SW 1271 (cell line): ENCODE data around the gene KDM5C.

Experiments used
- DNase-seq, 2 experiments: peaks; one replicate each; lab custom pipeline; 2025; lab: John Stamatoyannopoulos, UW

The KDM5C gene

DNA sequence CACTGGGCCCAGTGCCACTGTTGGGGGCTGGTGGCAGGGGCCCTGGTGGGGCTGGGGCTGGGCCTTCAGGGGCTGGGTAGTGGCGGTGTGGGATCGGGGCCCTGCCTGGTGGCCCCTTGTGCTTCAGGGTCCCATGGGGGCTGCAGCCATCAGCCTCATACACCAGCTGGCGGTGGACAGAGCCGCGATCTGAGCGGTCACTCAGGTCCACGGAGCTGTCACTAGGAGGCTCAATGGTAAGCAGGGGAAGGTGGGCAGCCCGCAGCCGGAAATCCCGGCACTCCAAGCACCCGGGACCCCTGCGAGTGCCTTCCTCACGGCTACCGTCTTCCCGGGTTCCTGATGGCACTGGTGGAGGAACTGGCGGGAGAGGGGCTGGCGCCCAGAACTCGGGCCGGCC is 25.5 kb upstream of the KDM5C start:
- DNase-seq: no peak

DNA sequence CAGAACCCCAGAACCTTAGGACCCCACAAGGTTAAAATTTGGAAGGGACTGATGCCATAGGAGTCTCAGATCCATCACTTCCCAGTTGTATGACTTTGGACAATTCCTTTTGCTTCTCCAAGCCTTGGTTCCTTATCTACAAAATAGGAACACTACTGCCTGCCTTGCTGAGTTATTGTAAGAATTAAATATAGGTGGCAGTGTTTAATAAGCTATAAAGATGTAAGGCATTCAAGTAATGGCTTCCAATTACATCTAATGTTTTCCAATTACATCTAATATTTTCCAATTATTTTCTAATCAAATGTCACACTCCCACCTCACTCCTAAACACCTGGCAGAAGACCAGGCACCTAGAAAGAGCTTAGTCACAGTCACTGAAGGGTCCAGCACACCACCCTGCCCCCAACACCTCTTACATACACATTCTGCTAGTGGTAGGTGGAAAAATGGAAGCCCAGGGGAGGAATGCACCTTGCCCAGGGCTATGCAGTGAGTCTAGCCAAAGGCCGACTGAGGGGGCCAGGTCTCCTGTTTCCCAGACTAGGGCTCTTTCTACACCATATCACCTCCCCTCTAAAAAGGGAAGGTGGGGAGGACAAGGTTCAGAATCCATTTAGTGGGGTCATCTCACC is 24.5 kb upstream of the KDM5C start:
- no peak for DNase-seq

DNA sequence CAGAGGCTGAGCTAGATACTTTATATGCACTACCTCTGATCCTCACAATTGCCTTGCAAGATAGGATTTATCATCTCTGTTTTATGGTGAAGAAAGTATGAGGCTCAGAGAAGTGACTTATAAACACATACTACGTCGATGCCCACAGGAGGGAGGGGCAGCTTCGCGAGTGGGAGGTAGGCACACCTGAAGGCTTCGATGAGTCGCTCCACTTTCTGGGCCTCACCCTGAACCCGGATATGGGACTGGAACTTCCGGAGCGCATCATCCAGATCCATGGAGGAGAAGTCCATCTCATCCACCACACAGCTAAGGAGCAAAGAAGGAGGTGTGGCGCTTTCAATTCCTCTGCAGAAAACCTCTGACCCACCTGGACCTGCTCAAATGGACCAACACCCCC is 22.9 kb upstream of the KDM5C start:
- no peak for DNase-seq

DNA sequence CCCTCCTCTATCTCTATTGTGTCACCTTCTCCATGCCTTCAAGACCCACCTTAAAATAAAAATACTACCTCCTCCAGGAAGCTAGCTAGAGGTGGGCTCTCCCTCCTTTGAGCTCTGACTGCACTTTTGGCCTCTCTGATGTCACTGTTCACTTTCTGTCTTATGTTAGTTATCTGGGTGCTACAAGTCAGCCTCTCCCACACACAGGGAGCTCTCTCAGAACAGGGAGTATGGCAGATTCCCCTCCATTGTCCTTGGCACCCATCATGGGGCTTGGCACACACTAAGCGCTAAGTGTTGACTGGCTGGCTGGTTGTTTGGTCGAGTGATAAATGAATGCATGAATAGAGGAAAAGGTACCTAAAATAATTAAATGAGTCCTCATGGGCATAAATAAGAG is 21.2 kb upstream of the KDM5C start:
- no peak for DNase-seq

DNA sequence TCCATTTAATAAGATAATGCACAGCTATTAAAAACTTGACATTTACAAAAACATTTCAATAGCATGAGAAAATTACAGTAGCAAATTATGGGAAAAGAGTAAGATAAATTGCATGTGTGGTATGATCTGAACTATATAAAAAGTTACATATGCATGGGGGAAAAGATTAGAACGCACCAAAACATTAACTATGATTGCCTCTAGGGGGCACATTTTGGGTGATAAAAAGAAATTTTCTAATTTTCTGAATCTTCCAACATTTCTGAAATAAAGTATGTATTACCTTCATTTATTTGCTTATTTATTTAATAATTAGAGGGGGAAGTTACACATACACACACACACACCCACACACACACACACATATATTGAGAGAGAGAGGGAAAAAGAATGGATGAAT is 19.6 kb upstream of the KDM5C start:
- DNase-seq: no peak

DNA sequence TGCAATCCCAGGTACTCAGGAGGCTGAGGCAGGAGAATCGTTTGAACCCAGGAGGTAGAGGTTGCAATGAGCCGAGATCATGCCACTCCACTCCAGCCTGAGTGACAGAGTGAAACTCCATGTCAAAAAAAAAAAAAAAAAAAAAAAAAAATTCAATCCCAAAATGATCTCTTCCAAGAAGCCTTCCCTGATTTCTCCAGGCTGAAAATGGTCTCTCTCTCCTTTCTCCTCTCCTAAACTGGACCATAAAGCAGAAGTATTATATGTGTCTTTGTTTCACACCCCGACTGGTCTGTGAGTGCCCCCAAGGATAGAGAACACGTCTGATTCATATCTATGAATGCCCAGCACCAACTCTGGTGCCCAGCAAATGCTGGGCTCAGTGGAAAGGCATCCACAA is 17.3 kb upstream of the KDM5C start:
- DNase-seq: no peak

DNA sequence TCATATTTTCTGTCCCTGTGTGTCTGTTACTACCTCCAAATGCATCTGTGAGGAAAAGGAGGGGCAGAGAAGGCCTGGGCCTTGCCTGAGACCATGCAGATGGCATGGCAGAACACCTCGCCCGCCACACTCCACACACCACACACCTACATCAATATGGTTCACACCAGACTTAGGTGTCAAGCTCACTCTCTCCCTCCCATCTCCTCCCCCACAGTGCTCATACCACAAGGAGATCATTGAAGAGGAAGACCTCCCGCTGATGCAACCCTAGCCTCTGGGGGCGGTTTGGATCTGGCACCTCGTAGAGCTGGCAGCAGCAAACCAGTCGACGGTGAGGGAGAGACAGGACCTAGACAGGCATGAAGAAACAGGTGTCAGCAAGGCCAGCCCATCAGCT is 16.6 kb upstream of the KDM5C start:
- no peak for DNase-seq

DNA sequence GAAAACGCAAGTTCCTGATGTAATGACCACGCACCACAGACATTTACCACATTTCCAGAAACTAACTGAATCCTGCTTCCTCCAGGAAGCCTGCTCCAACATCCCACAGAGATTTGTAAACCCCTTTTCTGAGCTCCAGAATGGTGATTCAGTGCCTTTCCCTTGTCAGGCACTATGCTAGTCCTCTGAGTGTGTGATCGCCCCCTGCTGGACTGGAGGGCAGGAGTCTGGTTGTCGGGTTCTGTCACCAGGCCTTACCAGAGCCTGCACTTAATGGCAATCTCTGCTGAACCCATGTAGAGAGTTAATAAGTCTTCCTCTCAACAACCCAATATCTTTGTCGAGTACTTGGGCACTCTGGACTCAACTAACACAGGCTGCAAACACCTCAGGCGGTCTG is 14.5 kb upstream of the KDM5C start:
- DNase-seq: no peak

DNA sequence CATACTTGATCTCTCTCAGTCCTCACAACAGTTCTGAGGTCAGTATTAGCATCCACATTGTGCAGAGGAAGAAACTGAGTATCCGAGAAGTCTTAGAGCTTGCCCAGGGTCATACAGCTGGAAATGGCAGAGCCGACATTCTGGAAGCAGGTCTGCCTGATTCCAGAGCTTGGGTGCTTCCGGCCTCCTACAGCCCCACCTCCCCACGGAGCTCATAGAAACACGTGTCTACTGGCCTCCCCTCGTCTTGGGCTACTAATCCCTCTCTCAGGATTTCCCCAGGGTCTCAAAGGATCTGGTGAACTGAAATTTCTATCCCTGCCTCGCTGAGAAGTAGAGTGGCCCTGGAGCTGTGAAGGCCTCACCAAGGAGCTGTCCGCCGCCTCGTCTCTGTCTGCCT is 12.0 kb upstream of the KDM5C start:
- no peak for DNase-seq

DNA sequence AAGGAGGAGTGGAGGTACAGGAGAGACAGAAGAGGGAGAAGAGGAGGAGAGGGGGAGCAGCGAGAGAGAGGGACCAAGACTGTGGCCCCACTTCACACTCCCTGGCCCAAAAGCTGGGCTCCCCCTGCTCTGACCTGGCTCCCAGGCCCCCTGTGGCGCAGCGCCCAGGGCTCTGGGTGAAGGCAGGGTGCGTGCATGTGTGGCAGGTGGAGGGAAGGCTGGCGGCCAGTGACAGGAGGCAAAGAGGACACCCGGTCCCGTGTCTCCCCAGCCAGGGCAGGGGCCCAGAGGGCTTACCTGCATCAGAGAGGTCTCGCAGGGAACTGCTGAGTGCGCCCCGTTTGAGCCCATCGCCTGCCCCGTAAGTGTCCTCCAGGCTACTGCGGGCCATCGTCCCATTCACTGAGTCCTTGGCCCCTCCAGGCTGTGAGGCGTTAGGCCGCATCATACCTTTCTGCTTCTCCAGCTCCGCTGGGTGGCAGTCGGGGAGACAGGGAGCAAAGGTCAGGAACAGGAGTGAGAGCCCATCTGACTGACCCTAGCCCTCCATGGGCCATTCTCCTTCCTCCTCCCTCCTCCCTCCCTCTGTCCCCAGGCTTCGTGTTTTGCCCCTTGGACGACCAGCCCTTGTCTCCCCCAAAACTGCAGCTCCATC is 11.1 kb upstream of the KDM5C start:
- DNase-seq: no peak

DNA sequence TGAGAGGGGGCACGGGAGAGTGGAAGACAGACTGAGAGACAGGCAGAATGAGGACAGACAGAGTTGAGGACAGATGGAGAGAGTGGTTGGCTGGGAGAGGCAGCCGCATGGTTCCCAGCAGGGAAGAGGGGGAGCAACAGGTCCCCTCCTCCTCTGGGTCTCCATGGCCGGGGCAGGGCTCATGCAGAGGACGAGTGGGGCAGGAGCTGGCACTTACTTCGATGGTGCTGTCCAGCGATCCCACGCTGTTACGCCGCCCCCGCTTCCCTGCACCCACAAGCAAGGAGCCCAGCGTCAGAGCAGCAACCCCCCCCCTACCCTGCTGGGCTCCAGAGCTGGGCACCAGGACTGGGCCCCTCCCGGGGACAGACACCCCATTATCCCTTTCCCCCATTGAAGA is 10.6 kb upstream of the KDM5C start:
- DNase-seq: no peak

DNA sequence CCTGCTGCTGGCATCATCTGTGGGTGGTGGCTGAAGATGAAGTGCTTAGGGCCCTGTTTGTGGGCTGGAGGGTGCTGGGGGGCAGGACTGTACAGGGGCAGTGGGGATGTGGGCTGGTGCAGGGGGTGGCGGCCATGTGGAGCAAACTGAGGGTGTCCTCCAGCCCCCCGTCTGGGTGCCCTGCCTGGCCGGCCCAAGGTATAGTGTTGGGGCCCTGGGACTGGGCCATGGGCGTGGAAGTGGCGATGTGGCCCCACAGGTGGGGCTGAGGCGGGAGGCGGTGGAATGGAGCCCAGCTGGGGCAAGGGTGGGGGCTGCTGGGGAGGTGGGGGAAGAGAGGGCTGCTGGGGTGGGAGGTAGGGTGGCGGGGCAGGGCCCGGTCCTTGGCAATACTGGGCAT is 9.5 kb upstream of the KDM5C start:
- no peak for DNase-seq

DNA sequence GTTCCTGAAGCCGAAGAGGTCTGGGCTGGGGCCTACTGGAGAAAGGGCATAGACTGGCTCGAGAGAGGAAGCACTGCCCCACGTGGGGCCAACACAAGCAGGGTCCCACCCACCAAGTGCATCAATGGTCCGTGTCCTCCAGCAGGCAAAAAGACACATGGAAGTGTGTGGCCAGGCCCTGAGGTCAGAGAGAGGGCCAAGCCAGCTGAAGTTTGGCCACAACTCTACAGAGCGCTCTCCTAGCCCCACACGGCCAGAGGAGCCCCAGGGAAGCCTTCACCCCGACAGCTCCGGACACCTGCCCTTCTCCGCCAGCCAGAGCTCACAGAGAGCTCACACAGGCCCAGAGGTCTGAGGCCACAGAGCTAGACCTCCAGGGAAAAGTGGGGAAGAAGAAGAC is 8.5 kb upstream of the KDM5C start:
- no peak for DNase-seq

DNA sequence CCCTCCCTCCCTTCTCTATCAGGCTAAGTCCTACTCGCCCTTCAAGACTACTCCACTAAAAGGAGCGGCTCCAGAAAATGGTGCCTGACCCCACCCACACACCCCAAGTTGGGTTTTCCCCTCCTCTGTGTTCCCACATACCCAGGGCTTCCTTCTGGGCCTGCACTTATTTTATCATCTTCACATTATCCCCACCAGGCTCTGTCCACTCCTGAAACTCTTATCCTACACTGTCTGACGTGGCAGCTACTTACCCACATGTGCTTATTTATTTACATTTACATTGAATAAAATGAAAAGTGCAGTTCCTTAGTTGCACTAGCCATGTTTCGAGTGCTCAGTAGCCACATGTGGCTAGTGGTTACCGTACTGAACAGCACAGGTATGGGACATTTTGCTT is 5.1 kb upstream of the KDM5C start:
- no peak for DNase-seq

DNA sequence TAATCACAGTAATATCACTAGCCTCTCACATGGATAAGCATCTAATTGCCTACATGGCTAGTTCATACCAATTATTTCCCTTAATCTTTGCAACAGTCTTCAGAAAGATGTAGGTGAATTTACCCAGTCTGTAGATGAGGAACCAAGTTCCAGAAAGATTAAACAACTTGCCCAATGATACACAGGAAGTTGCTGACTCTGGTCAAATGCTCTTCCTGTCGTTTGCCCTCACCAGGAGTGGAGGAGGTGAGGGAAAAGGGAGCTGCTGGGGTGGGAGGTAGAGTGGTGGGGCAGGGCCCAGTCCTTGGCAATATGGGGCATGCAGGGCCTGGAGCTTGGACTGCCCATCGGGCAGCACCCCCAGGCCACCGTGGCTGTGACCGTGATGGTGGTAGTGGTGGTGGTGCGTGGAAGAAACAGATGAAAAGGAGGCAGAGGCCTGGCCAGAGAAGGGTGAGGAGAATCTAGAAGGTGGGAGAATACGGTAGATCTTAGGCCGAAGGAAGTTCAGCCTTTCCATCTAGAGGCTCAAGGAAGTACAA is 2.3 kb upstream of the KDM5C start:
- DNase-seq: no peak

DNA sequence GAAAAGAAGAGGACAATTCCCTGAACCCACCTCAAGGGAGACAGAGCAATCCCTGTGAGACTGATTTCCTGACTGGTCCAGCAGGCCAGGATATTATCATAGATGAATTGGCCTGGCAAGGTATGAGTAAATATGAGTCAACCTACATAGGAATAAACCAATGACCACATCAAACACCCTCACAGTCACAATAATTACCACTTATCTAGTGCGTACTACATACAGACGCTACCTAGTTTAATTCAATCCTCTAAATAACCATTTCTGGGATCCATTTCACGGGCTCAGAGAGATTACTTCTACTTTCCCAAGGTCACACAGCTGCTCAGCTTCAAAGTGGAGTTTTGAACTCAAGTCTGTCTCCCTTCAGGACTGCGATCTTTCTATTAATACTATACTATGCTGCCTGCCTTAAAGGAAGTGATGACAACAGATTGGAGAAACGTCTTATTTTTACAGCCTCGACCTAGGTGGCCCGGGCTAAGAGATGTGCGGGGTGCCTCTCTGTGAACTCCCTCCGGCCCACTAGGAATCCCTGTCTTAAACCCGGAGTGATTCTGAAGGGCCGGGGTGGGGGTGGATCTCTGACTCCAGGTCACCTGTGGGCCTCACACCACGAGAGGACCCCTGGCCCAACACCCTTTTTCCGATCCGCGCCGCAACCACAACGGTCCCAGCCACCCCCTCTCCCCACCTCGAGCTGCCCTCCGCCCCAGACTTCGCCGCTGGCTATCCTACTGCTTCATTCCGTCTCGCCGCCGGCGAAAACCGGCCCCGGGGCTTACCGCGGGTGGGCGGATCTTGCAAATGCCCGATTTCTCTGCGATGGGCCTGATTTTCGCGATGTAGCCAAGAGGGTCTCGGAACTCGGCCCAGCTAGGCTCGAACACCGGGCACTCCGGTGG is 800 bp downstream of the KDM5C start:
- peak in 1 of 2 experiments; percentile 2 for DNase-seq

DNA sequence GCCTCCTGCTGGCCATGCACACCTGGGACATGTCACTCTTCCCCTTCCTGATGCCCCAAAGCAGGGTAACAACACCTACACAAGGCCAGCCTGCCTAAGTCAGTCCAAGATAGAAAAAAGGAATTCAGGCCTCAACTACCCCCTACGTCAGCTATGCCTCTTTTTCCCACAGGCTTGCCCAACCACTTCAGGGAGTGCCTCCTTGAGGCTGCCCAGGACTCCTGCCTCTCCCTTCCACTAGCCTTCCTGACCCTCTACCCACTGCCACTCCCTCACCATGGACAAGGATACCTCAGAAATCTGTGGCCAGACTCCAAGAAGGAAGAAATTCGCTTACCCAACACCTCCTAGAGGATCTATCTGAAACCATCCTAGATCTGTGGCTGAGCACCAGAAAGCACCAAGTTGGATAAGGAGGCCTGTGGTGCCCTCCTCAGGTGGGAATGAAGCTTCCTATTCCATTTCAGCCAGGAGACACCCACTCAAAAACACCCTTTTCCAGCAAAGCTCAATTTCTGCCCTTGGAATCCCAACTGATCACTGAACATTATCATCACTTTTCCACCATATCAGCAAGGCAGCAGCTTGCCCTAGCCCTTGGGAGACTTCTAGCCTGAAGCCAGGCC is 1.8 kb downstream of the KDM5C start:
- no peak for DNase-seq

DNA sequence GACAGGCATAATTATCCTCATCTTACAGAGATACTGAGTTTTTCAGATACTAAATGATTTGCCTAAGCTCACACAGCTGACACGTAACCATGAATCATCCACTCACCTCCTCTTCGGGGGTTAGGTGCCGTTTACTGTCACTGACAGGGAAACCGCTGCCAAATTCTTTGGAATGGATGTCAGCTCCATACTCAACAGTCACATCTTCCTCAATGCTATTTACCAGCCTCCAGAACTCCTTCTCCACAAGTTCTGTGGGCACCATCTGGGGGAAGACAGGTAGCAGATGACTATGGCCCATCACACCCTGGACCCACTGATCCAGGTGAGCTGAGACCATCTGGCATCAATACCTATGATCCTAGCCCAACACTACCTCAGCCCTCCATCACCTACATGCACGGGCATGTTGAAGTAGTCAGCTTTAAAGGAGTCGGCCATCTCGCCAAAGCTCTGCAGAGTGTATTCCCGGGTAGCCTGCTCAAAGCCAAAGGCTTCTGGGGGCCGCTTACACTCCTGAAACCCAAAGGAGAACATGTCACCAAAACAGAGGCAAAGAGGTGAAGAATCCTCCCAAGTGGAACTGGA is 13.5 kb downstream of the KDM5C start:
- DNase-seq: no peak

DNA sequence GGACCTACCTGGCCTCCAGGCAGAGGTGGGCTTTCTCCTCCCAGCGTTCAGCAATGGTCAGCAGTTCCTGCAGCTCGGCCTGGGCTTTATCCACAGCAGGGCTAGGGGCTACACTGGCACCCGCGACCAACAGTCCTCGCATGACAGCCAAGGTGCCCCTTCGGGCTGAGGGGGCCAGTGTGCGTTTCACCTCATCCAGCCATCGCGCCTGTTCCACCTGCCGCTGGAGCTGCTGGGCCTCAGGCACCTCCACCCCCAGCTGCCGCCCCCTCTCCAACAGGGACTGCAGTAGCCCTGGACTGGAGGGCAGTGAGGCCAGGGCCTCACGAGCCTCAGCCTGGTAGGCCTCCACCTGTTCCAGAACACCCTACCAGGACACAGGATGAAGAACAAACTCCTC is 28.3 kb downstream of the KDM5C start:
- DNase-seq: no peak

DNA sequence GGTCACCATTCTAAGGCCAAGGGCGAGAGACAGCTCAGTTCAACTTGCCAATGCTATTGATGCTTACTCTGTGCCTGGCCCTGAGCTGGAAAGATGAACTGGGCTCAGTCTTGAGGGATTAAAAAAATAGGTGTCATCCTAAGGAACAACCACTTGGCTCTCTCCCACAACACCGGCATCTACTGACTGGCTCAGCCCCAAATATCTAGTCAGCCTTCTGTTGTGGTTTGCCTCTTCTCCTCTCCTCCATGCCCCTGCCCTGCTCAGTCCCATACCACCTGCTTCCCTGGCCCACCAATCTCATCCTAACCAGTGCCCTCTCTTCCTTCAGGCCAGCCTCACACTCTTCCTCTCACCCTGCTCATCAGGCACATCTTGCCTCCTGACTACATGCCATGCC is 29.6 kb downstream of the KDM5C start:
- no peak for DNase-seq

DNA sequence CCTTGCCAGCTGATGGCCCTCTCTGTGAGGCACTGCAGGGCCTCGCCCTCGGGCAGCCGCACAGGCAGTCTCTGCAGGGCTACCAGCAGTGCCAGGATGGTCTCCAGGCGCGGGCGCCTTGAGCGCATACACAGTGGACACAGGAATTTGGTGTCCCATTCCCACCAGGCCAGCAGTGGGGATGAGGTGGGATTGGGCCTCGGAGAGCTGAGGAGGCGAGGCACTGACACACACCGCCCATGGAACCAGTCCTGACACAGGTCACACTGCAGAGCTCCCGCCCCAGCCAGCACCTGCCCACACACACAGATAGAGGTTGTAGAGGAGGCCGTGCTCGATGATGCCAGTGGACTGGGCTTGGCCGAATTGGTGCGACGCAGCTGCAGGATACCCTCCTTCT is 30.7 kb downstream of the KDM5C start:
- DNase-seq: no peak

DNA sequence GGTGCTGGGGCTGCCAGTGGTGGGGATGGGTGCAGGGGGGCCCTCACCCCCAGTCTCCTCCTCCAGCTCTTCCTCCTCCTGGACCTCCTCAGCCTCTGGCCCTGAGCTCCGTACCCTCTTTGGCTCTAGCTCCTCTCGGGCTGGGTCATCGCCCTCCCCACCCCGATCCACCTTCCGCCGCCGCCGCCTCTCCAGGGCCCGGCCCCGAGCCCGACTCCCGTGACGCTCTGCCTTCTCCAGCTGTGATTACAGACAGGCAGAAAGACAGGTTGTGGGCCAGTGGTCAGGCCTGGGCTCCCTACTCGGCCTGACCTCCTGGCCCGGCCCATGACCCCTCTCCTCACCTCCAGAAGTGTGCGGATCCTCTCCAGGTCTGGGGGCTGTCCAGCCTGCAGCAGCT is 31.9 kb downstream of the KDM5C start:
- no peak for DNase-seq
